ENCODE data around the gene JAK1. TPM values are rescaled to one million over a fixed set of nuclear protein-coding genes. Genes with fewer than 3 reads are reported as not detected.

JAK1 gene
- total RNA-seq, 1 experiment from 2014 or later = 130 TPM

DNA sequence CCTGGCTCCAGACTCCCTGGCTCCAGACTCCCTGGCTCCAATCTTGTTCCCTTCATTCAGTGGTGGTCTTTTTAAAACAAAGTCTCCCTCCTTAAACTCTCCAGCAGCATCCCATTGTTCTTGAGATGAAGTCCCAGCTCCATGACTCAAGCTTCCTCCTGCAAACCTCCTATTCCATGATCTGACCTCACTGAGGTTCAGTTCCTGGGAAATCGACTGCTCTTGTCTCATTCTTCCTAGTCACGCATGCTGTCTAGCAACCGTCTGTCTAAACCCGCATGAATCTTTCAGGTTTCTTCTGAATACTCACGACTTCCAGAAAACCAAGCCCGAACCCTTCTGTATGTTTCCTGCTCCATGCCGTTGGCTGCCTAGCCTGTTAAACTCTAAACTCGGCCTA, 129.5 kb downstream of the JAK1 start:
- H3K36me3 Mint-ChIP-seq (ENCODE audit: insufficient read depth, unreplicated experiment) = peaks cover 35% of the 10 kb centered on the region

DNA sequence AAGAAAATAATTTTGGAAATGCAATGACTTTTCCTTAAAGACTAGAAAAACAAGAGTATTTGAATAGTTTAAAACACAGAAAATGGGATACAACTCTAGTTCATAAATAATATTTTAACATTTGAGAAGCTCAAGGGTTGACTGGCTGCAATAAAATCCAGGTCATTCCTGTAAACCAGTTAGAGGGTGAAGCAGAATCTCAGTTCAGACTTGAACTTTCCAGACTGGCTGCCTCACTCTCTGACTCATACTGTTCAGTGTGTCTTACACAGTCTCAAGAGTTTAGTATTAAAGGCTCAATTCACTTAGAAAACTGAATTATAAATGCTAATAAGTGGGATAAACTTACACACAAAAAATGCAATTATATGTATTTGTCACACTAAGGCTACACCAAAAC, 131.6 kb downstream of the JAK1 start:
- DNase-seq = no peak
- no peak overlapping the region for H3K27ac Mint-ChIP-seq (ENCODE audit: unreplicated experiment)

More for the DNA sequence above, 129.5 kb downstream of the JAK1 start:
- Mint-ChIP-seq H3K4me1 (ENCODE audit: low read depth, unreplicated experiment) (no peaks in the 10 kb centered on the region), H3K9me3 (ENCODE audit: low read depth, unreplicated experiment) (no peaks in the 10 kb centered on the region), H3K27me3 (ENCODE audit: unreplicated experiment) (no peaks in the 10 kb centered on the region), H3K4me3 (ENCODE audit: low read depth, unreplicated experiment) (no peak overlapping the region), H3K27ac (ENCODE audit: unreplicated experiment) (peak overlapping the region; percentile 2)
- no TSS peak for BruUV-seq (replicated peaks)
- intact Hi-C loops (cut with micrococcal nuclease; ENCODE audit: unreplicated experiment) = no loop called here
- DNase-seq = no peak
- CTCF ChIA-PET = no interaction called here
- TF ChIP-seq, protein P1, sequence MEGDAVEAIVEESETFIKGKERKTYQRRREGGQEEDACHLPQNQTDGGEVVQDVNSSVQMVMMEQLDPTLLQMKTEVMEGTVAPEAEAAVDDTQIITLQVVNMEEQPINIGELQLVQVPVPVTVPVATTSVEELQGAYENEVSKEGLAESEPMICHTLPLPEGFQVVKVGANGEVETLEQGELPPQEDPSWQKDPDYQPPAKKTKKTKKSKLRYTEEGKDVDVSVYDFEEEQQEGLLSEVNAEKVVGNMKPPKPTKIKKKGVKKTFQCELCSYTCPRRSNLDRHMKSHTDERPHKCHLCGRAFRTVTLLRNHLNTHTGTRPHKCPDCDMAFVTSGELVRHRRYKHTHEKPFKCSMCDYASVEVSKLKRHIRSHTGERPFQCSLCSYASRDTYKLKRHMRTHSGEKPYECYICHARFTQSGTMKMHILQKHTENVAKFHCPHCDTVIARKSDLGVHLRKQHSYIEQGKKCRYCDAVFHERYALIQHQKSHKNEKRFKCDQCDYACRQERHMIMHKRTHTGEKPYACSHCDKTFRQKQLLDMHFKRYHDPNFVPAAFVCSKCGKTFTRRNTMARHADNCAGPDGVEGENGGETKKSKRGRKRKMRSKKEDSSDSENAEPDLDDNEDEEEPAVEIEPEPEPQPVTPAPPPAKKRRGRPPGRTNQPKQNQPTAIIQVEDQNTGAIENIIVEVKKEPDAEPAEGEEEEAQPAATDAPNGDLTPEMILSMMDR (IDR thresholded peaks at IDR 0.05; ENCODE audit: unreplicated experiment) = no peak

DNA sequence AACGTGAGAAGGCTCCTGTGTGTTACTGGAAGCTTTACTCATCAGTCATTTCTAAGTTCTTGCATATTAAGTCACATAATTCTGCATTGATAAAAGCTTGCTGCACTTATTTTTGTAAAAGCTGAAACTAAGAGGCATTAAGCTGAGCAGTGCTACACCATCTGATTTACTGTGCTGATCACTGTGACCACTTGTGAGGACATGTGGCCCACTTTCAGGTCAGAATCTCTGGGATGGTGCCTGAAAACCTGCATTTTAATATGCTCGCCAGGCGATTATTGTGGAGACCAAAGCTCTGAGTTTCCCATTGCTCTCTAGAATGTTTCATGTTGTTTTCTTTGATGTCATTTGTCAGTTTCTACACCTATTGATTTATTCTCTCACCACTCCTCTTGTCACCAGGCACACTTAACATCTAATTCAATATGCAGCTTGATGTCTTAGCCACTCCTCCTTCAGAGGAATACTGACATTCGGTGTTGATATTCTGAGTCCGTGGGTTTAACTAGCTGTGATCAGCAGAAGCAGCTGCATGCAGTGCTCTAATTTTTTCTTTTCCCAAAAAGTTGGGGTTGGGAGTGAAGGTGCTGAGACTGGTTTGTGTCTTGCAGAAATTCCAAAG, 136.2 kb downstream of the JAK1 start:
- no peaks in the 10 kb centered on the region for H3K4me1 Mint-ChIP-seq (ENCODE audit: low read depth, unreplicated experiment)
- no peaks in the 10 kb centered on the region for H3K9me3 Mint-ChIP-seq (ENCODE audit: low read depth, unreplicated experiment)
- no peaks in the 10 kb centered on the region for H3K27me3 Mint-ChIP-seq (ENCODE audit: unreplicated experiment)
- CTCF ChIA-PET = interaction anchor here (0.6 kb wide), 1 partner anchor 139 kb away, joined by 8 read pairs; no protein-coding TSS in a partner anchor
- intact Hi-C loops (cut with micrococcal nuclease; ENCODE audit: unreplicated experiment) = no loop called here
- peaks cover 17% of the 10 kb centered on the region for H3K36me3 Mint-ChIP-seq (ENCODE audit: insufficient read depth, unreplicated experiment)
- no TSS peak for BruUV-seq (replicated peaks)
- H3K27ac Mint-ChIP-seq (ENCODE audit: unreplicated experiment) = no peak overlapping the region
- TF ChIP-seq, protein P1 (IDR thresholded peaks at IDR 0.05; ENCODE audit: unreplicated experiment) = no peak
- H3K4me3 Mint-ChIP-seq (ENCODE audit: low read depth, unreplicated experiment) = no peak overlapping the region
- no peak for DNase-seq

More for the DNA sequence above, 131.6 kb downstream of the JAK1 start:
- H3K9me3 Mint-ChIP-seq (ENCODE audit: low read depth, unreplicated experiment) = no peaks in the 10 kb centered on the region
- TF ChIP-seq, protein P1 (IDR thresholded peaks at IDR 0.05; ENCODE audit: unreplicated experiment) = no peak
- CTCF ChIA-PET = no interaction called here
- no peaks in the 10 kb centered on the region for H3K27me3 Mint-ChIP-seq (ENCODE audit: unreplicated experiment)
- no TSS peak for BruUV-seq (replicated peaks)
- H3K36me3 Mint-ChIP-seq (ENCODE audit: insufficient read depth, unreplicated experiment) = peaks cover 24% of the 10 kb centered on the region
- no peak overlapping the region for H3K4me3 Mint-ChIP-seq (ENCODE audit: low read depth, unreplicated experiment)
- H3K4me1 Mint-ChIP-seq (ENCODE audit: low read depth, unreplicated experiment) = no peaks in the 10 kb centered on the region
- intact Hi-C loops (cut with micrococcal nuclease; ENCODE audit: unreplicated experiment) = no loop called here

DNA sequence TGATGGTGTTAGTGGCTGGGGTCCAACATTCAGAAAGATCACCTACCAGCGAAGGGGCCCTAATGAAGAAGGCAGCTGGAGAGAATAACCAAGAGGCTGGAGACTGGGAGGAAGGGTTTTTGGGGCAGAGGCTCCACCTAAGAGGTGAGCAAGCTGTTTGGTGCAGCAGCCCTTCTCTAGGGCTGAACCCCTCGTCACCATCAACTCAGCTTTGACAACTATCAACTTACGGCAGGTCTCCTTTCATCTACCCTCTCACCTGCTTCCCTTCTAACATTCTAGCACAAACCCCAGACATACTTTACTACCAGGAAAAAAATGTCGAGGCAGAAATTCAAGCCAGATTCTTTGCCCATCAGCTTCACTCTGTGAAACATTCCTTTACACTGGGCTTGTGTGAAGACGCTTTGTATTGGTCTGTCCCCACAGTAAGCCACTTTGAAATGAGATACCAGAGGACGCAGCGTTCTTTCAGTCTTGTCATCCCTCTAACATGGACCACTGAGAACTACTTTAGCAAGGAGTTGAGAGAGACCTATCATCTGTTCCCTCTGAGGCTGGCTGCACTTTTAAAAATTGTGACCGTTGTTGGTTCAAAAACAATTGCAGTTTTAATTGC, 136.8 kb downstream of the JAK1 start:
- no TSS peak for BruUV-seq (replicated peaks)
- no peak overlapping the region for H3K4me3 Mint-ChIP-seq (ENCODE audit: low read depth, unreplicated experiment)
- H3K36me3 Mint-ChIP-seq (ENCODE audit: insufficient read depth, unreplicated experiment) = peaks cover 16% of the 10 kb centered on the region
- no peaks in the 10 kb centered on the region for H3K27me3 Mint-ChIP-seq (ENCODE audit: unreplicated experiment)
- H3K4me1 Mint-ChIP-seq (ENCODE audit: low read depth, unreplicated experiment) = no peaks in the 10 kb centered on the region
- no peak overlapping the region for H3K27ac Mint-ChIP-seq (ENCODE audit: unreplicated experiment)
- TF ChIP-seq, protein P1 (IDR thresholded peaks at IDR 0.05; ENCODE audit: unreplicated experiment) = no peak
- CTCF ChIA-PET = interaction anchor here (0.6 kb wide), 1 partner anchor 140 kb away, joined by 8 read pairs; no protein-coding TSS in a partner anchor
- no peak for DNase-seq
- intact Hi-C loops (cut with micrococcal nuclease; ENCODE audit: unreplicated experiment) = loop anchor here (10.0 kb wide), 1 partner anchor 275 kb away; no protein-coding TSS in a partner anchor
- no peaks in the 10 kb centered on the region for H3K9me3 Mint-ChIP-seq (ENCODE audit: low read depth, unreplicated experiment)
